Measurements from ENCODE around the gene CYP1B1. TPM values are rescaled to one million over a fixed set of nuclear protein-coding genes. Genes with fewer than 3 reads are reported as not detected.
A peak's percentile ranks its signal among the peaks of the same experiment; 100 is the strongest.

Gene CYP1B1
- total and polyA plus RNA-seq, 2 of the 4 experiments (the other 2 are of a cell fraction), result 0.65 to 1.1 TPM

DNA sequence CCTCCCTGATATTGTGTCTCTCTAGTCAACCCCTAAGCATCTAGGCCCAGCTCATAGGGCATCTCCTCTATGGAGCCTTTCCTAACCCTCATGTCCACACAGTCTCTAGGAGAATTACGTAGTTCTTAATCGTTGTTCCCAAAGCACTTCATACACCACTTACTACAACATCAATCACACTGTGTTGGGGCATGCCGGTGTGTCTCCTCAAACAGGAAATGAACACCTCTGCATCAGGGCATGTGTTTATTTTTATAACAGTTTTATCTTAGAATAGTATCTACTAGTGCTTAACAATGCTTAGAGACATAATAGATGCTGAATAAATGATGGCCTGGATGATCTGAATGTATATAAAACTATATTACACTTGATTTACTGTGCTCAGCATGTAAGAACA lies 19.7 kb downstream of the CYP1B1 start:
- no peak overlapping the region for H3K4me3 ChIP-seq (ENCODE audit: insufficient read depth, low read depth, low read length)
- no peak overlapping the region for H2AK5ac ChIP-seq (ENCODE audit: low read depth, low read length)
- ChIA-PET CTCF (no interaction called here), POLR2A (ENCODE audit: unreplicated experiment) (no interaction called here)
- H2AK9ac ChIP-seq (replicated peaks; ENCODE audit: low read depth, low read length, poor library complexity), result no peak overlapping the region
- ATAC-seq (ENCODE audit: low read depth) (no peak), DNase-seq (no peak)
- in situ Hi-C loops (cut with MboI; ENCODE audit: low sequenced_read_pairs) (no loop called here), intact Hi-C loops (cut with micrococcal nuclease) (no loop called here), dilution Hi-C loops (cut with HindIII; ENCODE audit: low sequenced_read_pairs, unreplicated experiment) (no loop called here)
- no peak overlapping the region; the same call in 1 of the 2 replicates for H3K14ac ChIP-seq (replicated peaks; ENCODE audit: low read depth, low read length)
- H3K4me1 ChIP-seq (ENCODE audit: control insufficient read depth, insufficient read depth, low read length), result 0 out of 2 replicates have a peak, but pooled peaks cover 2% of the 10 kb centered on the region
- H3K79me1 ChIP-seq (ENCODE audit: low read depth in 1 of 2, low read length in 2 of 2), result no peaks in the 10 kb centered on the region
- WGBS, 2 experiments (ENCODE audit: extremely low coverage in 2 of 2, insufficient read length in 1 of 2), result no CpG with 5 or more reads among the region's 3 CpGs
- H4K20me1 ChIP-seq (ENCODE audit: insufficient read depth, low read length), result no peaks in the 10 kb centered on the region
- no peak overlapping the region for H4K91ac ChIP-seq (ENCODE audit: insufficient read depth, low read depth, low read length)
- H3K9me3 ChIP-seq (ENCODE audit: control insufficient read depth, insufficient read depth, low read length), result no peaks in the 10 kb centered on the region
- H2BK120ac ChIP-seq (ENCODE audit: low read depth, low read length), result no peak overlapping the region
- TF ChIP-seq, protein P1, sequence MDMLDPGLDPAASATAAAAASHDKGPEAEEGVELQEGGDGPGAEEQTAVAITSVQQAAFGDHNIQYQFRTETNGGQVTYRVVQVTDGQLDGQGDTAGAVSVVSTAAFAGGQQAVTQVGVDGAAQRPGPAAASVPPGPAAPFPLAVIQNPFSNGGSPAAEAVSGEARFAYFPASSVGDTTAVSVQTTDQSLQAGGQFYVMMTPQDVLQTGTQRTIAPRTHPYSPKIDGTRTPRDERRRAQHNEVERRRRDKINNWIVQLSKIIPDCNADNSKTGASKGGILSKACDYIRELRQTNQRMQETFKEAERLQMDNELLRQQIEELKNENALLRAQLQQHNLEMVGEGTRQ (IDR thresholded peaks at IDR 0.05; ENCODE audit: low read depth, low read length), result no peak
- TF ChIP-seq BHLHE40 (IDR thresholded peaks at IDR 0.05; ENCODE audit: low read depth, low read length) (no peak), POLR2A (IDR thresholded peaks at IDR 0.05; ENCODE audit: low read depth, low read length) (no peak), MAZ (IDR thresholded peaks at IDR 0.05; ENCODE audit: borderline replicate concordance, low read depth, low read length) (no peak), NFE2L2 (IDR thresholded peaks at IDR 0.05; ENCODE audit: low read depth, low read length) (no peak), CHD1 (IDR thresholded peaks at IDR 0.05; ENCODE audit: low read depth, low read length) (no peak), MAFK (IDR thresholded peaks at IDR 0.05; ENCODE audit: low read depth, low read length) (no peak), RFX5 (IDR thresholded peaks at IDR 0.05; ENCODE audit: low read depth, low read length) (no peak), FOS (IDR thresholded peaks at IDR 0.05; ENCODE audit: low read depth, low read length) (no peak), RCOR1 (IDR thresholded peaks at IDR 0.05; ENCODE audit: insufficient replicate concordance, low read length) (no peak), CEBPB (IDR thresholded peaks at IDR 0.05; ENCODE audit: low read depth, low read length) (no peak)
- TF ChIP-seq, protein P2, sequence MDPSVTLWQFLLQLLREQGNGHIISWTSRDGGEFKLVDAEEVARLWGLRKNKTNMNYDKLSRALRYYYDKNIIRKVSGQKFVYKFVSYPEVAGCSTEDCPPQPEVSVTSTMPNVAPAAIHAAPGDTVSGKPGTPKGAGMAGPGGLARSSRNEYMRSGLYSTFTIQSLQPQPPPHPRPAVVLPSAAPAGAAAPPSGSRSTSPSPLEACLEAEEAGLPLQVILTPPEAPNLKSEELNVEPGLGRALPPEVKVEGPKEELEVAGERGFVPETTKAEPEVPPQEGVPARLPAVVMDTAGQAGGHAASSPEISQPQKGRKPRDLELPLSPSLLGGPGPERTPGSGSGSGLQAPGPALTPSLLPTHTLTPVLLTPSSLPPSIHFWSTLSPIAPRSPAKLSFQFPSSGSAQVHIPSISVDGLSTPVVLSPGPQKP (IDR thresholded peaks at IDR 0.05; ENCODE audit: borderline replicate concordance, low read depth, low read length), result no peak
- TF ChIP-seq, protein P3, sequence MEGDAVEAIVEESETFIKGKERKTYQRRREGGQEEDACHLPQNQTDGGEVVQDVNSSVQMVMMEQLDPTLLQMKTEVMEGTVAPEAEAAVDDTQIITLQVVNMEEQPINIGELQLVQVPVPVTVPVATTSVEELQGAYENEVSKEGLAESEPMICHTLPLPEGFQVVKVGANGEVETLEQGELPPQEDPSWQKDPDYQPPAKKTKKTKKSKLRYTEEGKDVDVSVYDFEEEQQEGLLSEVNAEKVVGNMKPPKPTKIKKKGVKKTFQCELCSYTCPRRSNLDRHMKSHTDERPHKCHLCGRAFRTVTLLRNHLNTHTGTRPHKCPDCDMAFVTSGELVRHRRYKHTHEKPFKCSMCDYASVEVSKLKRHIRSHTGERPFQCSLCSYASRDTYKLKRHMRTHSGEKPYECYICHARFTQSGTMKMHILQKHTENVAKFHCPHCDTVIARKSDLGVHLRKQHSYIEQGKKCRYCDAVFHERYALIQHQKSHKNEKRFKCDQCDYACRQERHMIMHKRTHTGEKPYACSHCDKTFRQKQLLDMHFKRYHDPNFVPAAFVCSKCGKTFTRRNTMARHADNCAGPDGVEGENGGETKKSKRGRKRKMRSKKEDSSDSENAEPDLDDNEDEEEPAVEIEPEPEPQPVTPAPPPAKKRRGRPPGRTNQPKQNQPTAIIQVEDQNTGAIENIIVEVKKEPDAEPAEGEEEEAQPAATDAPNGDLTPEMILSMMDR (conservative IDR thresholded peaks at IDR 0.05; ENCODE audit: low read depth, low read length), result no peak
- no peak overlapping the region for H3K18ac ChIP-seq (ENCODE audit: low read depth, low read length)
- H3K4me2 ChIP-seq (ENCODE audit: low read depth, low read length), result no peak overlapping the region
- no peak overlapping the region for H2BK5ac ChIP-seq (ENCODE audit: low read depth, low read length, poor library complexity, severe bottlenecking)
- peaks cover 13% of the 10 kb centered on the region for H3K27me3 ChIP-seq (ENCODE audit: control insufficient read depth, insufficient read depth, low read length)
- H3K36me3 ChIP-seq (ENCODE audit: control insufficient read depth, insufficient read depth, low read length), result no peaks in the 10 kb centered on the region
- H4K5ac ChIP-seq (ENCODE audit: low read depth, low read length), result no peak overlapping the region
- BruUV-seq (replicated peaks), result no TSS peak
- H3K9ac ChIP-seq (ENCODE audit: low read depth, low read length), result no peak overlapping the region
- H3K4ac ChIP-seq (ENCODE audit: low read depth, low read length), result 0 out of 2 replicates have a peak overlapping the region, but pooled peaks have one; percentile 1
- 0 out of 2 replicates have a peak overlapping the region, but pooled peaks have one; percentile 52 for H2BK20ac ChIP-seq (ENCODE audit: low read depth, low read length)
- no peak overlapping the region for H4K8ac ChIP-seq (ENCODE audit: low read depth in 2 of 2, low read length in 2 of 2)
- no peak overlapping the region for H2BK15ac ChIP-seq (ENCODE audit: low read depth, low read length)
- no peak overlapping the region for H3K23ac ChIP-seq (ENCODE audit: low read depth, low read length)
- H2AFZ ChIP-seq (replicated peaks; ENCODE audit: low read length, poor library complexity), result no peak overlapping the region
- no peak overlapping the region for H3K27ac ChIP-seq (ENCODE audit: insufficient read depth, low read length)
- H3K56ac ChIP-seq (ENCODE audit: extremely low read depth, insufficient read depth, low read length), result no peak overlapping the region
- peaks cover 8% of the 10 kb centered on the region for H3K9me1 ChIP-seq (ENCODE audit: insufficient read depth, low read length)

All from IMR-90 (cell line).